GM11168 (cell line): ENCODE data around the gene KLK15.

Source experiments
- in situ Hi-C: fragments of 300-500 bp; cut with MboI; formaldehyde crosslinking; loops from one replicate; pipeline ENCODE4 v1.12.0; 2022; ENCODE audit warnings: low sequenced_read_pairs; ENCODE audit not compliant: unreplicated experiment

Gene KLK15

DNA sequence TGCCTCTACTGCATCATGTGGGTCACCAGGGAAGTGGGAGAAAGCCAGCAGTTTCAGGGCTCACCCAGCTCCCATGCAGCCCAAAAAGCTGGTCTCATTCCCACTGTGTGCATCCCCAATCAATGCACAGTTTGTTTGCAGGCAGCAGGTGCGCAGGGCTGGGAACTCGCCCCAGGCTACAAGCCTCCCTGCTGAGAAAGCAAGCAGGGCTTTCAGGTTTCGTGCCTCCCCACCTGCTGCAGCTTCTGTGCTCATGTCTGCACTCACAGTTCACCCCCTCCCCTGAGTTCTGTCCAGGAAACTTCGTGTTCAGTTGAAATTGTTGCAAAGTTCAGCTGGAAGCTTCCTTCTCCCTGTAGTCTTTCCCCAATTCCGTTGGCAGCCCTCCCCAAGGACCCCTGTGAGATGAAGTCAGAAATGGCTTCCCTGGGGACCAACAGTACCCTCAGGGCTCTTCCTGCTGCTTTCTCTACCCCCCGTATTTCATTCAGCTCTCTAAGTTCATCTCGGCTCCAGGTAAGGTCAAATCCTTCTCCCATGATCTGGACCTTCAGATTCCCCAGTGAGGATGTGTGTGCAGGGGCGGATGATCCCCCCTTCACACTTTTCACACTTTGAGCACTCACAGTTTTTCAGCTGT, 11.0 kb upstream of the KLK15 start:
- in situ Hi-C loops = no loop called here

DNA sequence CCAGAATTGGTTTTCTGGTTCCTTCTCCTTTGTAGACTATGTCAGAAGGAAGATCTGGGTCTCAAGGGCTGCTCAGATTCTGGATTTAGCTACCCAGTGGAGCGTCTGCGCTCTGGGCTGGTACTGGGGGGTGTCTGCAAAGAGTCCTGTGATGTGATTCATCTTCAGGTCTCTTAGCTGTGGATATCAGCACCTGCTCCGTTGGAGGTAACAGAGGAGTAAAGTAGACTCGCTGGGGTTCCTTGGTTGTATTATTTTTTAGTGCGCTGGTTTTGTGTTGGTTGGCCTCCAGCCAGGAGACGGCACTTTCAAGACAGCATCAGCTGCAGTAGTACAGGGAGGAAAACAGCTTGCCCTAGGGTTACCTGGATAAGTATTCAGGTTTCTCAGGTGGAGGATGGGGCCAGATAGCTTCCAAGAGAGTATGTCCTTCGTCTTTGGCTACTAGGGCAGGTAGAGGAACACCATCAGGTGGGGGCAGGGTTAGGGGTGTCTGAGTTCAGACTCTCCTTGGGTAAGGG, 10.4 kb upstream of the KLK15 start:
- in situ Hi-C loops = no loop called here

- in situ Hi-C loops = no loop called here
Measured at GRCh38 chr19:50843205-50843604, 9.8 kb upstream of the KLK15 start.

DNA sequence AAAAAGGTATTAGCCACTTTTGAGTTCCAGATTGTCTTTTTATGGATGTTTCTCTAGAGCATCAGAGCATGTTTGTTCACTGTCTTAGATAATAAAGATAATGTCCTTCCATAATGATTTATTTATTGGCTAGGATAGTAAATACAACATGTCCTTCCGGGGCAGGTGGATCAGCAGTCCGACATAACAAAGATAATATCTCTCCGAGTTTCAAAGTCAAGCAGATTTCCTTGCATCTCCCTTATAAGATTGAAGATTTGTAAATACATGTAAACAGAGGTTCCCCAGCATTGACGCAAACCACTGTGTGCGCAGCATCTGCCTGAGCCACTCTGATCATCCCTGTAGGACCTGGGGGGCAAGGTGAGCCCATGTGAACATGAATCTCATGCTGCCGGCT, 8.8 kb upstream of the KLK15 start:
- in situ Hi-C loops = no loop called here

GRCh38 chr19:50839712-50840655, 6.6 kb upstream of the KLK15 start:
- in situ Hi-C loops = no loop called here

DNA sequence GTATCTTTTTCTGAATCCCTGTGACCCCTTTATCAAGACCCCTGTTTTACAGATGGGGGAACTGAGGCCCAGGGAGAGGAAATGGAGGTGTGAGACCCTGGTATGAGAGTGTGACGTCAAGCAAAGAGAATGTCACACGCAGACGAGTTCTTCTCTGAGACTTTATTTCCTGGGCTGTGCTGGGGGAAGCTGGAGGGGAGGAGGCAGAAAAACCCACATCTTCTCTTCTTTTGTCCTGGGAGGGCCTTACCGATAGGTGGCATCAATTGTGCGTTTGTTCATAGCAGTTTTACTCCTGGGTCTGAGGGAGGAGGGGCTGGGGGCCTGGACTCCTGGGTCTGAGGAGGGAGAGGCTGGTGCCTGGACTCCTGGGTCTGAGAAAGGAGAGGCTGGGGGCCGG, 4.9 kb upstream of the KLK15 start:
- in situ Hi-C loops = no loop called here

GRCh38 chr19:50837300-50837699, 3.9 kb upstream of the KLK15 start:
- in situ Hi-C loops = no loop called here

DNA sequence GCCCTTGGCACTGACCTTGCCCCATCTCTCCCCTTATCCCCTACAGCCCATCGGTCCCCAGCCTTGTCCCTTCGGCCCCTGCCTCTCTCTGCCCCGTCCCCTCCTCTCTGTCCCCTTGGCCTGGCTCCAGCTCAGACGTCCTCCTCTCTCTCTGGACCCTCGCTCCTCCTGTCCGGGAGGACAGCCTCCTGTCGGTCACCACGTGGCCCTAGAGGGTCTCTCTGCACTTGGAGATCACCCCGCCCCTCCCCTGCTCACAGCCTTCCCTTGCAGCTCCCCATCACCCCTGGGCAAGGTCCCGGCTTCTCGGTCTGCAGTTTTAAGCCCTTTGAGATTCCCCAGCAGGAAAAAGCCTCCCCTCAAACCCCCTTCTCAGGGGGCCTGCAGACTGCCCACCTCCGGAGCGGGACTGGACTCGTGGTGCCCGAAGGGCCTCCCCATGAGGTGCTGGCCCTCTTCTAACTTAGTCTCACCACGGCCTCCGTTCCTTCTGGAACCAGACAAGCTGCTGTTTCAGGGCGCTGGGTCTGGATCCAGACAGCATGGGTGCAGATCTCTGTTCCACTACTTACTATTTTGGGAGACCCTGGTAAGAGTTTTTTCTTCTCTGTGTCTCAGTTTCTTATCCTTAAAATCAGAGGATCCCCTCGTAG, 3.3 kb upstream of the KLK15 start:
- in situ Hi-C loops = no loop called here

GRCh38 chr19:50835785-50836542, 2.6 kb upstream of the KLK15 start:
- in situ Hi-C loops = no loop called here

GRCh38 chr19:50835103-50835784, 1.9 kb upstream of the KLK15 start:
- in situ Hi-C loops = no loop called here

GRCh38 chr19:50833802-50834167, 411 bp upstream of the KLK15 start:
- in situ Hi-C loops = no loop called here

- in situ Hi-C loops = no loop called here
Measured at GRCh38 chr19:50832666-50833065, 708 bp downstream of the KLK15 start.

GRCh38 chr19:50831026-50831396, 2.4 kb downstream of the KLK15 start:
- in situ Hi-C loops = no loop called here

- in situ Hi-C loops = no loop called here
Measured at GRCh38 chr19:50830266-50831025, 2.9 kb downstream of the KLK15 start.

- in situ Hi-C loops = no loop called here
Measured at GRCh38 chr19:50829801-50830200, 3.6 kb downstream of the KLK15 start.

DNA sequence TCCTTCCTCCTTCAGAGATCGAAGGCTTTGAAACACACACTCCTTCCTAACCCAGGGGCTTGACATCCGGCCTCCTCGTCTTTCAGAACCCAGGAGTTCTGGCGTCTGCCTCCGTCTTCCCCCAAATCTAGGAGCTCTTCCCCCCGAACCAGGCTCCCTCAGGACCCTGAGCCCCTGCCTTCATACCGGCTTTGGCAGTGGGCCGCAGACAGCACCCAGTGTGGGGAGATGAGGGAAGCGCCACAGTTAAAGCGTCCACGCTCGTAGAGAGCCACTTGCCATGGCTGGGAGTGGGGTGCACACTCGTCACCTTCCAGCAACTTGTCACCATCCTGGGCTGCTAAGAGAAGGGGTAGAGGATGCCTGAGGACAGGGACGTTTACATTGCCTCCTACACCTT, 5.9 kb downstream of the KLK15 start:
- in situ Hi-C loops = no loop called here

GRCh38 chr19:50826492-50827240, 6.7 kb downstream of the KLK15 start:
- in situ Hi-C loops = no loop called here

DNA sequence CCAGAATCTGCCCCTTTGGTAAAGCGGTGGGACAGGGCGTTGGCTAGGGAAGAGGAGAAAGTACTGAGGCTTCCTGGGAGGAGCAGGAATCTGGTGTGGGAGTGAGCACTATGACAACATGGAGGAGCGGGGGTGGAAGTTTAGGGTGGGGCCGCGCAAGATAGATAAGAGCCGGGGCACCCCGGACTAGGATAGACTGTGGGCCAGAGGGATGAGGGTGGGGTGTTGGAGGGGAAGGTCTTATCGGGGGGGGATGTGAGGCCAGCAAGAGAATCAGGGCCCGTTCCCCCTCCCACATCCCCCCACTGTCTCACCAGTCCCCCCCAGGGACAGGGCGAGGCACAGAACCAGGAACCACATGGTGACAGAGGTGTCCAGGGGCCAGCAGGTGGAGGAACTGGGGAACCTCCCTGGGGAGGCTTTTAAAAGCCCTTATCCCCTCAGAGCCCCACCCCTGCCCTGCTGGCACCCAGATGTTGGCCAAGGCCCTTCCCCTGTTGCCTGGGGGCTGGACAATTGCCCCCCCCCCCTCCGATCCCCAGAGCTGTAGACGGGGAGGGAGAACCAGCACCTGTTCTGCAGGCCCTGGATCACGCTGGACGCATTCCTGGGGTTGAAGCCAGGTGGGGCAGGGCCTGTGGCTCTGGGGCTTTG, 9.9 kb downstream of the KLK15 start, which contains the start of gene KLK1:
KLK1 (minus strand) TSS at position 399 of the 654 bp plus-strand sequence; CDS start at position 360, 39 bp downstream.
- in situ Hi-C loops = no loop called here
